HG03439 (cell line): ENCODE measurements around the gene LHFPL3.

Experiments
- ATAC-seq: cut with Tn5 transposase; IDR thresholded peaks from one replicate; pipeline ENCODE4 v1.9.1; 2021; ENCODE audit warnings: mild to moderate bottlenecking, moderate library complexity; ENCODE audit not compliant: unreplicated experiment

The LHFPL3 gene

GRCh38 chr7:104838537-104839299 is 510.3 kb downstream of the LHFPL3 start:
- ATAC-seq = no peak

- no peak for ATAC-seq
Observed at GRCh38 chr7:104839842-104840241, 511.4 kb downstream of the LHFPL3 start.

- no peak for ATAC-seq
Observed at GRCh38 chr7:104841798-104842197, 513.4 kb downstream of the LHFPL3 start.

- no peak for ATAC-seq
Observed at GRCh38 chr7:104843198-104843597, 514.8 kb downstream of the LHFPL3 start.

- no peak for ATAC-seq
Observed at GRCh38 chr7:104845557-104845956, 517.2 kb downstream of the LHFPL3 start.

- ATAC-seq = no peak
Observed at GRCh38 chr7:104846731-104847130, 518.3 kb downstream of the LHFPL3 start.

- ATAC-seq = no peak
Observed at GRCh38 chr7:104848138-104848990, 520.0 kb downstream of the LHFPL3 start.

- ATAC-seq = no peak
Observed at GRCh38 chr7:104850374-104850773, 522.0 kb downstream of the LHFPL3 start.

GRCh38 chr7:104851268-104851667 is 522.9 kb downstream of the LHFPL3 start:
- no peak for ATAC-seq

GRCh38 chr7:104852386-104852785 is 524.0 kb downstream of the LHFPL3 start:
- no peak for ATAC-seq

- ATAC-seq = no peak
Observed at GRCh38 chr7:104855861-104856260, 527.5 kb downstream of the LHFPL3 start.

- ATAC-seq = no peak
Observed at GRCh38 chr7:104857458-104858425, 529.3 kb downstream of the LHFPL3 start.

- no peak for ATAC-seq
Observed at GRCh38 chr7:104859754-104860426, 531.5 kb downstream of the LHFPL3 start.

GRCh38 chr7:104861729-104862390 is 533.5 kb downstream of the LHFPL3 start:
- ATAC-seq = no peak

- no peak for ATAC-seq
Observed at GRCh38 chr7:104862719-104863118, 534.3 kb downstream of the LHFPL3 start.

GRCh38 chr7:104873401-104873800 is 545.0 kb downstream of the LHFPL3 start:
- no peak for ATAC-seq

GRCh38 chr7:104878577-104878976 is 550.2 kb downstream of the LHFPL3 start:
- ATAC-seq = peak; percentile 82

GRCh38 chr7:104883248-104883717 is 554.9 kb downstream of the LHFPL3 start:
- ATAC-seq = peak; percentile 11

- ATAC-seq = peak; percentile 86
Observed at GRCh38 chr7:104883718-104884452, 555.5 kb downstream of the LHFPL3 start.
